ENCODE measurements around the gene HIVEP2. TPM values are rescaled to one million over a fixed set of nuclear protein-coding genes. Genes with fewer than 3 reads are reported as not detected.

HIVEP2 gene
- total RNA-seq, 1 donor from 2014 or later: 38.4 TPM

DNA sequence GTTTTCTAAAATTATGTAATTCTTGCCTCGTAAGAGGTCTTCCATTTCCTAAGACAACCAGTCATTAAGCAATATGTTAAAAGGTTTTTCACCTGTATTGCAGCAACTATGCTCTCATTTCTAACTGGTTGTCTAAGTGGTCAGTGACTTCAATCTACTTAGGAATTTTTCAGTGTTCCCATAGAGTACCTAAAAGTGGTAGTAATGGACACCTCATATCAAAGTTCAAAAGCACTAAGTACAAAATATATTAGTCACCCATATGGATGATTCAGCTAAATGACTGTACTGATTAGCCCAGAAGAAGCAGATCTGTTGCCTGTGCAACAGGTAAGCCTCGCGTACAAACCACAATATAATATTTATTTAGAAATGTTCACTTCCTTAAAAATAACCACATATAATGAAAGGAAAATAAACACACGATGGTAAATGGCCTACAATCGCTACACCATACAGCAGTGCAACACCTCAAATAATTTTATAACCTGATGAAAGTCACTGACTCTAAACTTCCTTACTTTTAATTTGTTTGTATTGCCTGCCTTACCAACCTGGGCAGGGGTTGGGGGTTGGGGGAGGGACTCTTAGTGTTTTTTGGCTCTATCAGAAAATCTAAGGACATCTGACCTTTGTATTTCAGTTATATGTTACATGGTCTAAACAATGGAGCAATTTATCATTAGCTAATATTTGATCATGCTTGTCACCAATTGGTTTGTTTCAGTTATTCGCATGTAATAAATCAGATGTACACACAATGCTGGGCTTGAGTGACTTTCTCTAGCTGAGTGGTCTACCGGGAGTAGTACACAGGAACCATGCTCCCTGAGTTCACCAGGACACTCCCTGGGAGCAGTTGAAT is 105.9 kb downstream of the HIVEP2 start:
- H3K27ac Mint-ChIP-seq: peak overlapping the region; percentile 71
- H3K27me3 Mint-ChIP-seq (ENCODE audit: insufficient read depth): no peaks in the 10 kb centered on the region
- H3K4me1 Mint-ChIP-seq (ENCODE audit: low read depth): peaks cover 74% of the 10 kb centered on the region
- peak overlapping the region; percentile 45 for H3K4me3 Mint-ChIP-seq
- peaks cover 21% of the 10 kb centered on the region for H3K36me3 Mint-ChIP-seq (ENCODE audit: low read depth)
- H3K9me3 Mint-ChIP-seq: no peaks in the 10 kb centered on the region
- DNase-seq (ENCODE audit: low spot score): no peak
- intact Hi-C loops (cut with micrococcal nuclease): no loop called here

DNA sequence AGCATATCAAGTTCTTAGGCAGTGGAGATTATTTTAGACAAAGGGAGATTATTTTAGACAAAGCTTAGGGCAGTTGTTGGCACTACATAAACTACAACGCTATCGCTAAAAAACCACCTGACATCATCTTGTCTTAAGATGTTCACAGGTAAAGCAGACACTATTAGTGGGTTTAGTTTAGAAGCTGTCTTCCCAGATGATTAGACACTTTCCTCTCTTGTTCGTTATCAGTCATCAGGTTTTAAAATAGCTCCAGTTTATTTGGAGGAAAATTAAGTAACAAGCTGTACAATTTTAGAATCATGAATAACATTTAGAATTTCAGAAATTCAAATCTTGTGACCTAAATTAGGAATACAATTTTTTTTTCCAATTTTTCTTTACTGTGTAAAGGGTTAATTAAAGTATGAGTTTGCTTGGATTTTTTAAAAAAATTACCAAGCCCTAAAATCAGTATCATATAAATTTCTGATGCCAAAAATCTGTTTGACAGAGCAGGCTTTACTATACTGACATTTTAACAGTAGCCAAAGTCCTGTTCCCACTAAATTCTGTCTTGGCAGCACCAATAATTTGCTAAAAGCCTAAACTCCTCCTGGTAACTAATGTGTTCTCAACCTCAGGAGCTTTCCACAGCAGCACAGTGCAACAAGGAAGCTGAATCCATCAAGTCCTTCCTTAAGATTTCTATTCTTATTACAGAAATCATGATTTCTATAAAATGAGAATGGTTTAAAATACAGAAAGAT is 109.0 kb downstream of the HIVEP2 start:
- no peak for DNase-seq (ENCODE audit: low spot score)
- no peak overlapping the region for H3K27ac Mint-ChIP-seq
- H3K9me3 Mint-ChIP-seq: no peaks in the 10 kb centered on the region
- H3K4me3 Mint-ChIP-seq: no peak overlapping the region
- peaks cover 62% of the 10 kb centered on the region for H3K4me1 Mint-ChIP-seq (ENCODE audit: low read depth)
- H3K36me3 Mint-ChIP-seq (ENCODE audit: low read depth): peaks cover 31% of the 10 kb centered on the region
- H3K27me3 Mint-ChIP-seq (ENCODE audit: insufficient read depth): no peaks in the 10 kb centered on the region
- intact Hi-C loops (cut with micrococcal nuclease): no loop called here

DNA sequence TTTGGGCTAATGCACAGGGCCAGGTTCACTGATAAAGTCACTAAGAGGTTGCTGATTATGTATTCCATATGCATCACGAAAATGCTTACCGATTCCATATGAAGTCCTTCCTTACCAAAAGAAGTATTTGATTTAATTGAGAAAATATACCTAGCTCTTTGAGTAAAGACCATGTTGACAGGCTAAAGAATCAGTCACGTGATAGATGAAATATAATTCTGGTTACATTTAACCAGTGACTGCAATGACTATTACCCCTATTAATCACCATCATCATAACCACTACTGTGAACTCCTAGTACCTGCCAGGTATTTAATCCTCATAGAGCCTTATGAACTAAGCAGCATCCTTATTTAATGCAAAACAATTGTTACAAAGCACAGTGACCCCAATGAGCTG is 110.1 kb downstream of the HIVEP2 start:
- H3K36me3 Mint-ChIP-seq (ENCODE audit: low read depth): peaks cover 34% of the 10 kb centered on the region
- no peak overlapping the region for H3K4me3 Mint-ChIP-seq
- intact Hi-C loops (cut with micrococcal nuclease): no loop called here
- H3K4me1 Mint-ChIP-seq (ENCODE audit: low read depth): peaks cover 59% of the 10 kb centered on the region
- no peak for DNase-seq (ENCODE audit: low spot score)
- no peaks in the 10 kb centered on the region for H3K27me3 Mint-ChIP-seq (ENCODE audit: insufficient read depth)
- H3K27ac Mint-ChIP-seq: no peak overlapping the region
- no peaks in the 10 kb centered on the region for H3K9me3 Mint-ChIP-seq

DNA sequence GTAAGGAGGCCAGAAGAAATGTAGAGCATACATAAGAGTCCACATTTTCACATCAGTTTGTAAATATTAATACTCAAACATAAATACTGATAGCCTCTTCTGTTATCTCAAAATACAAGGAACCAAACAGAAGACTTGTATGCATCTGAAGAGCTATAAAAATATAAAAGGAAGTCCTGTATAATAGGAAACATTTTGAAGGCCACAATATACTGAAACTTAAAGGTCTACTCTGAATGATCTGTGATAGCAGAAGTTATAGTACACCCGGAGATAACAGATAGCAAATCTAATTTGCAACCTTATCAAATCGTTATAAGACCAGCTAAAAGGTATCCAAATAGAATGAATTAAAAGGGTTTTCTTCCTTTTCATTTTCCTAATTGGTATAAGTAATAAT is 111.2 kb downstream of the HIVEP2 start:
- Mint-ChIP-seq H3K9me3 (no peaks in the 10 kb centered on the region), H3K4me3 (no peak overlapping the region), H3K36me3 (ENCODE audit: low read depth) (peaks cover 35% of the 10 kb centered on the region), H3K27ac (peak overlapping the region; percentile 2), H3K27me3 (ENCODE audit: insufficient read depth) (no peaks in the 10 kb centered on the region), H3K4me1 (ENCODE audit: low read depth) (peaks cover 49% of the 10 kb centered on the region)
- DNase-seq (ENCODE audit: low spot score): no peak
- intact Hi-C loops (cut with micrococcal nuclease): loop anchor here (1.0 kb wide), 2 partner anchors 9 to 11 kb away; no protein-coding TSS in a partner anchor

GRCh38 chr6:142833054-142833453 is 111.9 kb downstream of the HIVEP2 start:
- Mint-ChIP-seq H3K27ac (peak overlapping the region; percentile 62), H3K4me1 (ENCODE audit: low read depth) (peaks cover 44% of the 10 kb centered on the region)
- intact Hi-C loops (cut with micrococcal nuclease): loop anchor here (1.0 kb wide), 2 partner anchors 9 to 11 kb away; no protein-coding TSS in a partner anchor

GRCh38 chr6:142830807-142831206 is 114.2 kb downstream of the HIVEP2 start:
- Mint-ChIP-seq H3K27ac (peak overlapping the region; percentile 0), H3K9me3 (no peaks in the 10 kb centered on the region), H3K4me1 (ENCODE audit: low read depth) (peaks cover 46% of the 10 kb centered on the region), H3K27me3 (ENCODE audit: insufficient read depth) (no peaks in the 10 kb centered on the region), H3K36me3 (ENCODE audit: low read depth) (peaks cover 40% of the 10 kb centered on the region), H3K4me3 (no peak overlapping the region)
- DNase-seq (ENCODE audit: low spot score): no peak
- intact Hi-C loops (cut with micrococcal nuclease): no loop called here

More at GRCh38 chr6:142833054-142833453, 111.9 kb downstream of the HIVEP2 start:
- no peaks in the 10 kb centered on the region for H3K9me3 Mint-ChIP-seq
- H3K27me3 Mint-ChIP-seq (ENCODE audit: insufficient read depth): no peaks in the 10 kb centered on the region
- no peak overlapping the region for H3K4me3 Mint-ChIP-seq
- no peak for DNase-seq (ENCODE audit: low spot score)
- H3K36me3 Mint-ChIP-seq (ENCODE audit: low read depth): peaks cover 37% of the 10 kb centered on the region

GRCh38 chr6:142830116-142830710 is 114.8 kb downstream of the HIVEP2 start:
- Mint-ChIP-seq H3K27ac (no peak overlapping the region), H3K9me3 (no peaks in the 10 kb centered on the region), H3K36me3 (ENCODE audit: low read depth) (peaks cover 38% of the 10 kb centered on the region), H3K4me3 (no peak overlapping the region), H3K27me3 (ENCODE audit: insufficient read depth) (no peaks in the 10 kb centered on the region), H3K4me1 (ENCODE audit: low read depth) (peaks cover 42% of the 10 kb centered on the region)
- no peak for DNase-seq (ENCODE audit: low spot score)
- intact Hi-C loops (cut with micrococcal nuclease): no loop called here

- Mint-ChIP-seq H3K9me3 (no peaks in the 10 kb centered on the region), H3K4me3 (no peak overlapping the region), H3K27ac (no peak overlapping the region), H3K27me3 (ENCODE audit: insufficient read depth) (no peaks in the 10 kb centered on the region), H3K36me3 (ENCODE audit: low read depth) (peaks cover 35% of the 10 kb centered on the region), H3K4me1 (ENCODE audit: low read depth) (peaks cover 45% of the 10 kb centered on the region)
- DNase-seq (ENCODE audit: low spot score): no peak
- intact Hi-C loops (cut with micrococcal nuclease): no loop called here
Measured at GRCh38 chr6:142829556-142829955, 115.4 kb downstream of the HIVEP2 start.

DNA sequence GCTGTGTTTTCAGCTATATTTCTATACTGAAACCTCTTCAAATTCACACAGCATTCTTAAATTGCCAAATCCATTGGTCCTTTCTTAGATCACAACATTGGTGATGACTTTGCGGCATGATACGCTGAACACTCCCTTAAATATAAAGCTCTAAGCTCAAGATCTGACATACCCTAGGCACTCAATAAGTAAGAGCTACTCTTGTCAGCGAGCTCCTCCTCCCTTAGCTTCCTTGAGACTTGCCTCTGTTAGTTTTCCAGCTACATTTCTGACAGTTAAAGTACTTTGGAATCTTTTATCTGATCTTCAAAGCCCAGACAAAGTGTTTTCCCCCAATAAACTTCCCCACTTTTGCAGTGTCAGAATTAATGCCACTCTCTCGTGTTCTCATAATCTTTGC is 117.0 kb downstream of the HIVEP2 start:
- Mint-ChIP-seq H3K9me3 (no peaks in the 10 kb centered on the region), H3K4me3 (no peak overlapping the region), H3K27ac (no peak overlapping the region), H3K36me3 (ENCODE audit: low read depth) (peaks cover 28% of the 10 kb centered on the region), H3K4me1 (ENCODE audit: low read depth) (peaks cover 42% of the 10 kb centered on the region), H3K27me3 (ENCODE audit: insufficient read depth) (no peaks in the 10 kb centered on the region)
- intact Hi-C loops (cut with micrococcal nuclease): loop anchor here (1.0 kb wide), 1 partner anchor 9 kb away; no protein-coding TSS in a partner anchor
- DNase-seq (ENCODE audit: low spot score): no peak

GRCh38 chr6:142827369-142827768 is 117.6 kb downstream of the HIVEP2 start:
- H3K4me1 Mint-ChIP-seq (ENCODE audit: low read depth): peaks cover 42% of the 10 kb centered on the region
- H3K27ac Mint-ChIP-seq: no peak overlapping the region
- no peak overlapping the region for H3K4me3 Mint-ChIP-seq
- DNase-seq (ENCODE audit: low spot score): no peak
- no peaks in the 10 kb centered on the region for H3K9me3 Mint-ChIP-seq
- no peaks in the 10 kb centered on the region for H3K27me3 Mint-ChIP-seq (ENCODE audit: insufficient read depth)
- peaks cover 32% of the 10 kb centered on the region for H3K36me3 Mint-ChIP-seq (ENCODE audit: low read depth)
- intact Hi-C loops (cut with micrococcal nuclease): loop anchor here (1.0 kb wide), 1 partner anchor 10 kb away; no protein-coding TSS in a partner anchor

DNA sequence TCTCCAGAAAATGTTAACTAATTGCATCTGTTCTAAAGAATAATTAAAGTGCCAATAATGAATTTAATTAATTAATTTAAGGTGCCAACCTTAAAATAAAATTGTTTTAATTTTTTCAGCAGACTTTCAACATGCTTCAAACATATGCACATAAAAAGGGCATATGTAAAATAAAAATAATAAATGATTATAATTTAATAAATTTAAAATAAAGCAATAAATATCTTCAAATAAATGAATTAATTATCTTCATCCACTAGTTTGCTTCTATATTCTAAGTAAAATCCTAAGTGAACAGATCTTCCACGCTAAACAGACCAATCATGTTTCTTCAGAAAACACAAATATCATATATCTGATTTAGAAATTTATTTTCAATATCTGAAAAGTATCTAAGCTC is 119.2 kb downstream of the HIVEP2 start:
- H3K4me3 Mint-ChIP-seq: no peak overlapping the region
- peaks cover 32% of the 10 kb centered on the region for H3K36me3 Mint-ChIP-seq (ENCODE audit: low read depth)
- H3K4me1 Mint-ChIP-seq (ENCODE audit: low read depth): peaks cover 56% of the 10 kb centered on the region
- H3K27me3 Mint-ChIP-seq (ENCODE audit: insufficient read depth): no peaks in the 10 kb centered on the region
- no peak overlapping the region for H3K27ac Mint-ChIP-seq
- no peaks in the 10 kb centered on the region for H3K9me3 Mint-ChIP-seq
- intact Hi-C loops (cut with micrococcal nuclease): no loop called here
- DNase-seq (ENCODE audit: low spot score): no peak

- Mint-ChIP-seq H3K27me3 (ENCODE audit: insufficient read depth) (peaks cover 3% of the 10 kb centered on the region), H3K27ac (no peak overlapping the region), H3K4me3 (no peak overlapping the region), H3K9me3 (no peaks in the 10 kb centered on the region), H3K4me1 (ENCODE audit: low read depth) (peaks cover 70% of the 10 kb centered on the region), H3K36me3 (ENCODE audit: low read depth) (peaks cover 30% of the 10 kb centered on the region)
- no peak for DNase-seq (ENCODE audit: low spot score)
- intact Hi-C loops (cut with micrococcal nuclease): loop anchor here (5.0 kb wide), 3 partner anchors 33 to 677 kb away; partner anchors contain the start of genes NMBR and VTA1
Measured at GRCh38 chr6:142824426-142824825, 120.5 kb downstream of the HIVEP2 start.
